A549 (cell line): ENCODE results near the gene LTBP3. TPM values are rescaled to one million over a fixed set of nuclear protein-coding genes. Genes with fewer than 3 reads are reported as not detected.

Experiments used
- ATAC-seq, 2 experiments: fragments of 200-7000 bp in 1 of 2; fragments of >200 bp in 1 of 2; cut with Nextera tagmentation in 1 of 2; cut with Tn5 transposase in 1 of 2; 3 replicates each; pipeline versions ENCODE4 v1.8.0 to v1.9.1; 2018 to 2020; ENCODE audit warnings: mild to moderate bottlenecking in 1 of 2, moderate library complexity in 1 of 2
- CTCF ChIA-PET: fragments of 300-600 bp; sonication (Branson Sonifier 250); formaldehyde crosslinking; extraction: SDS; loops from one replicate; lab custom pipeline; 2021; ENCODE audit warnings: antibody characterized with exemption, inconsistent platforms; lab: Yijun Ruan, JAX
- POLR2A ChIA-PET: fragments of 350-600 bp; formaldehyde crosslinking; extraction: SDS; loops from one replicate; lab custom pipeline; 2021; ENCODE audit warnings: antibody characterized with exemption, inconsistent platforms; lab: Yijun Ruan, JAX
- DNase-seq, 2 experiments: peaks; one replicate each; pipeline versions ENCODE4 v3.0.0 to v3.0.0-alpha.2; 2011 to 2016; ENCODE audit warnings: low read depth in 1 of 2, low spot score in 1 of 2
- FAIRE-seq: peaks from 2 replicates; lab custom pipeline; 2011; peaks lifted over from hg19 to GRCh38; lab: Jason Lieb, UNC
- H3K27ac ChIP-seq, 2 experiments: fragments of >200 bp; sonication (Bioruptor Twin); formaldehyde crosslinking; 3 replicates each; pipeline ENCODE4 v1.5.1; 2016 to 2017
- H3K4me1 ChIP-seq: fragments of >200 bp; sonication (Bioruptor Twin); formaldehyde crosslinking; 3 replicates; pipeline ENCODE4 v1.6.1; 2016
- H3K4me2 ChIP-seq: fragments of >200 bp; sonication (Bioruptor Twin); formaldehyde crosslinking; 3 replicates; pipeline ENCODE4 v1.6.1; 2016
- H3K4me3 ChIP-seq: fragments of >200 bp; sonication (Bioruptor Twin); formaldehyde crosslinking; 3 replicates; pipeline ENCODE4 v1.5.1; 2016
- H3K9me3 ChIP-seq: fragments of >200 bp; sonication (Bioruptor Twin); formaldehyde crosslinking; 3 replicates; pipeline ENCODE4 v1.6.1; 2016
- ATOH8 ChIP-seq: fragments of 250-450 bp; sonication (Bioruptor Pico); IDR thresholded peaks from 2 replicates; pipeline ENCODE4 v1.5.0; 2020; ENCODE audit warnings: low read depth, mild to moderate bottlenecking, moderate library complexity
- BHLHE40 ChIP-seq: IDR thresholded peaks from 2 replicates; pipeline ENCODE4 v1.6.1; 2012; ENCODE audit warnings: low read depth, low read length, inconsistent platforms
- CBX8 ChIP-seq: fragments of 200-600 bp; sonication (generic); IDR thresholded peaks from 2 replicates; pipeline ENCODE4 v1.6.1; 2016
- CHD2 ChIP-seq: fragments of 150-350 bp; IDR thresholded peaks from 2 replicates; pipeline ENCODE4 v1.6.1; 2014; ENCODE audit warnings: low read length; ENCODE audit not compliant: partially characterized antibody
- EHMT2 ChIP-seq: fragments of 200-600 bp; sonication (generic); IDR thresholded peaks from 2 replicates; pipeline ENCODE4 v1.6.1; 2016; ENCODE audit warnings: antibody characterized with exemption, low read depth, mild to moderate bottlenecking, moderate library complexity
- FOSL2 ChIP-seq, 2 experiments: fragments of 450-650 bp in 1 of 2; fragments of >200 bp in 1 of 2; sonication (Bioruptor Twin) in 1 of 2; formaldehyde crosslinking; IDR thresholded peaks; 2 replicates each; pipeline versions ENCODE4 v1.5.0 to v1.6.1; 2016 to 2020; ENCODE audit warnings: mild to moderate bottlenecking in 1 of 2, moderate library complexity in 1 of 2
- FOXS1 ChIP-seq: fragments of 250-450 bp; sonication (Bioruptor Pico); IDR thresholded peaks from 2 replicates; pipeline ENCODE4 v1.5.0; 2020; ENCODE audit warnings: mild to moderate bottlenecking, moderate library complexity
- HDAC2 ChIP-seq: fragments of 200-600 bp; sonication (generic); IDR thresholded peaks from 2 replicates; pipeline ENCODE4 v1.6.1; 2016
- HOXA7 ChIP-seq: fragments of 250-450 bp; sonication (Bioruptor Pico); IDR thresholded peaks from 2 replicates; pipeline ENCODE4 v1.5.0; 2020; ENCODE audit warnings: mild to moderate bottlenecking, moderate library complexity
- JUN ChIP-seq, 2 experiments: fragments of >200 bp; sonication (Bioruptor Twin); formaldehyde crosslinking; IDR thresholded peaks; 2 replicates in 1 of 2; 3 replicates in 1 of 2; pipeline ENCODE4 v1.6.1; 2016 to 2017
- JUNB ChIP-seq: fragments of >200 bp; sonication (Bioruptor Twin); formaldehyde crosslinking; IDR thresholded peaks from 2 replicates; pipeline ENCODE4 v1.6.1; 2016
- KDM1A ChIP-seq: fragments of 200-600 bp; sonication (generic); IDR thresholded peaks from 2 replicates; pipeline ENCODE4 v1.6.1; 2016; ENCODE audit warnings: low read depth, mild to moderate bottlenecking
- KDM5A ChIP-seq: fragments of 200-600 bp; sonication (generic); IDR thresholded peaks from 2 replicates; pipeline ENCODE4 v1.6.1; 2016; ENCODE audit warnings: antibody characterized with exemption, mild to moderate bottlenecking
- MAX ChIP-seq: IDR thresholded peaks from 2 replicates; pipeline ENCODE4 v1.6.1; 2012
- PHF8 ChIP-seq: fragments of 200-600 bp; sonication (generic); IDR thresholded peaks from 2 replicates; pipeline ENCODE4 v1.6.1; 2016; ENCODE audit warnings: low read depth, mild to moderate bottlenecking, antibody characterized with exemption, moderate library complexity, borderline replicate concordance
- POLR2AphosphoS2 ChIP-seq: conservative IDR thresholded peaks from 2 replicates; pipeline ENCODE4 v1.6.1; 2012; ENCODE audit warnings: low read length, improper control_type of control experiment, inconsistent platforms
- RAD21 ChIP-seq, 2 experiments: fragments of >200 bp in 1 of 2; sonication (Bioruptor Twin) in 1 of 2; formaldehyde crosslinking in 1 of 2; IDR thresholded peaks in 1 of 2; conservative IDR thresholded peaks in 1 of 2; 2 replicates in 1 of 2; 3 replicates in 1 of 2; pipeline ENCODE4 v1.6.1; 2012 to 2018; ENCODE audit warnings: inconsistent platforms in 1 of 2
- RARB ChIP-seq: fragments of 250-450 bp; sonication (Bioruptor Pico); IDR thresholded peaks from 2 replicates; pipeline ENCODE4 v1.8.0; 2021; ENCODE audit warnings: mild to moderate bottlenecking, moderate library complexity
- REST ChIP-seq: fragments of 200-600 bp; sonication (generic); IDR thresholded peaks from 2 replicates; pipeline ENCODE4 v1.6.1; 2016; ENCODE audit warnings: antibody characterized with exemption, mild to moderate bottlenecking, moderate library complexity
- RFX5 ChIP-seq: fragments of 450-650 bp; IDR thresholded peaks from 2 replicates; pipeline ENCODE4 v1.7.1; 2014; ENCODE audit warnings: antibody characterized with exemption, mild to moderate bottlenecking, moderate library complexity
- SMC3 ChIP-seq: fragments of >200 bp; sonication (Bioruptor Twin); formaldehyde crosslinking; IDR thresholded peaks from 3 replicates; pipeline ENCODE4 v1.6.1; 2018; ENCODE audit warnings: inconsistent platforms
- ZFP36 ChIP-seq: fragments of 450-650 bp; IDR thresholded peaks from 2 replicates; pipeline ENCODE4 v1.6.1; 2014; ENCODE audit warnings: borderline replicate concordance; ENCODE audit not compliant: partially characterized antibody
- WGBS: methylation state at CpG from one replicate; pipeline ENCODE4 v1.1.6; 2017; ENCODE audit errors: missing lambda C conversion rate; 5-methylcytosine and 5-hydroxymethylcytosine counted together
- polyA plus RNA-seq, 4 experiments: library from polyadenylated mRNA; depleted of rRNA in 3 of 4; stranded (reverse); fragments of >200 nt; fragmentation: RNase III in 1 of 4; extraction: RNeasy Plus Mini Kit Qiagen cat#74134 plus additional on column Dnase treatment in 1 of 4; gene quantifications; 2 replicates in 3 of 4; 3 replicates in 1 of 4; pipeline ENCODE4 v1.2.3, GENCODE V29; 2011 to 2017
- TF ChIP-seq, protein P1 (sequence below): fragments of >200 bp; sonication (Bioruptor Twin); formaldehyde crosslinking; IDR thresholded peaks from 2 replicates; pipeline ENCODE4 v1.6.1; 2016
- TF ChIP-seq, protein P2 (sequence below): fragments of 250-450 bp; sonication (Bioruptor Pico); IDR thresholded peaks from 2 replicates; pipeline ENCODE4 v1.5.0; 2021; ENCODE audit warnings: mild to moderate bottlenecking, moderate library complexity, borderline replicate concordance
- TF ChIP-seq, protein P3 (sequence below): fragments of >200 bp; sonication (Bioruptor Twin); formaldehyde crosslinking; IDR thresholded peaks from 3 replicates; pipeline ENCODE4 v1.5.1; 2016

Gene LTBP3
- polyA plus RNA-seq, 2 of the 4 experiments (the other 2 are of a cell fraction), result 28.6 to 123 TPM

GRCh38 chr11:65589444-65590239 lies 31.5 kb upstream of the LTBP3 start:
- CTCF ChIA-PET, result interaction anchor here (1.2 to 14.6 kb wide), 7 partner anchors 9 to 59 kb away, joined by 3 to 249 read pairs (median 41); partner anchors contain the start of genes EHBP1L1, FAM89B, MAP3K11 and PCNX3
- ATAC-seq, result no peak
- FAIRE-seq, result no peak
- no peak for DNase-seq
- H3K4me1 ChIP-seq, result peaks cover 15% of the 10 kb centered on the region
- no peak overlapping the region for H3K27ac ChIP-seq
- H3K4me3 ChIP-seq, result no peak overlapping the region
- no peak overlapping the region for H3K4me2 ChIP-seq
- TF ChIP-seq BHLHE40, result no peak
- TF ChIP-seq KDM5A, result no peak
- TF ChIP-seq PHF8, result no peak
- no peak for TF ChIP-seq POLR2AphosphoS2
- TF ChIP-seq HDAC2, result no peak
- TF ChIP-seq JUN (IDR thresholded peaks at IDR 0.05), result no peak
- TF ChIP-seq HOXA7, result no peak
- TF ChIP-seq EHMT2, result no peak
- TF ChIP-seq RAD21 (conservative IDR thresholded peaks at IDR 0.05 in 1 of 2, IDR thresholded peaks at IDR 0.05 in 1 of 2), result no peak
- TF ChIP-seq CBX8, result no peak
- TF ChIP-seq FOSL2 (IDR thresholded peaks at IDR 0.05), result no peak
- TF ChIP-seq FOSL2 (CRISPR knock-in tag; IDR thresholded peaks at IDR 0.05), result no peak
- TF ChIP-seq KDM1A, result no peak
- no peak for TF ChIP-seq FOXS1 (CRISPR knock-in tag)
- TF ChIP-seq RARB (CRISPR knock-in tag), result no peak
- TF ChIP-seq, protein P1, sequence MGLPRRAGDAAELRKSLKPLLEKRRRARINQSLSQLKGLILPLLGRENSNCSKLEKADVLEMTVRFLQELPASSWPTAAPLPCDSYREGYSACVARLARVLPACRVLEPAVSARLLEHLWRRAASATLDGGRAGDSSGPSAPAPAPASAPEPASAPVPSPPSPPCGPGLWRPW, result no peak
- no peak for TF ChIP-seq RFX5
- no peak for TF ChIP-seq SMC3
- TF ChIP-seq ZFP36, result no peak
- no peak for TF ChIP-seq JUNB
- no peak for TF ChIP-seq CHD2
- POLR2A ChIA-PET, result no interaction called here
- no peaks in the 10 kb centered on the region for H3K9me3 ChIP-seq
- WGBS, result 97% methylated on average over 9 of the region's 9 CpGs

DNA sequence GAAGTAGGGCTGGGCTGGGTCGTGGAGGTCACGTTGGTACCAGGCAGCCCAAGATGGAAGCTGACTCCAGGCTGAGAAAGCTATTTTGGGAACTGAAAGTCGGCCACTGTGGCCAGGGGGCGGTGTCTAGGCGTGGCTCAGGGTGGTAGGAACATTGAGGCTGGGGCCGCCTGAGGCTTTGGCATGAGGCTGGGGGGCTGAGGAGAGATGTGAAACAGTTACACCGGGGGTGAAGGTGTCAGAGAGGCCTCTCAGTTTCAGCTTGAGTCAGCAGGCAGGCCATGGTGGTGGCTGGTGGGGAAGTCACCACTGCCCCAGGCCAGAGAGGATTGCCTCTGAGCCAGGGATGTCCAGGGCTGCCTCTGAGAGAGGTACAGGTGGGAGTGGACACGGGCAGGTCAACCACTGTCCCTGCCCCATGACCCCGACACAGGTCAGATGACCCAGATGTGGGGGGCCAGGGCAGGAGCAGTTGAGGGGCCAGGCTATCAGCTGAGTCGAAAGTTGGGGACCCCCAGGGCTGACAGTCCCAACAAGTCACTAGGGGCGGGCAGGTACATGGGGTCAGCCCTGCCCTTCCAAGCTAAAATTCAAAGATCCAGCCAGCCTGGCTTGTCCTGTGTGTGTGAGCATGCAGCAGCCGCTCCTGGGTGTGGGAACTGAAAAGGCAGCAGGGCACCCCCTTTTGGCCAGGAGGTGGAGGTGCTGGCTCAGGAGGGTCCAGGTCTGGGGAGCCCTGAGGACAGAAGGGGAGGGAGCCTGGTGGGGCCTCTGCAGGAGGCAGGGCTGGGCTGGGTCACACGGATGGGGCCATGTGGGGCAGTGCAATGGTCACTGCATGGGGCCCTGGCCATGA lies 30.3 kb upstream of the LTBP3 start:
- CTCF ChIA-PET, result interaction anchor here (0.6 to 14.6 kb wide), 16 partner anchors 8 to 221 kb away, joined by 3 to 249 read pairs (median 4); partner anchors contain the start of genes EHBP1L1, FAM89B, MAP3K11 and PCNX3
- Histone ChIP-seq H3K27ac (peak overlapping the region in 1 of 2 experiments; percentile 69; a peak in 3 of 6 replicates), H3K4me3 (no peak overlapping the region), H3K9me3 (no peaks in the 10 kb centered on the region), H3K4me1 (peaks cover 15% of the 10 kb centered on the region), H3K4me2 (no peak overlapping the region)
- ATAC-seq (peak; percentile 76 to 90), FAIRE-seq (no peak), DNase-seq (peak; percentile 77 to 86)
- WGBS, result 49% methylated on average over 8 of the region's 13 CpGs
- POLR2A ChIA-PET, result interaction anchor here (1.2 kb wide), 1 partner anchor 11 kb away, joined by 4 read pairs; no protein-coding TSS in a partner anchor
- TF ChIP-seq, protein P2, sequence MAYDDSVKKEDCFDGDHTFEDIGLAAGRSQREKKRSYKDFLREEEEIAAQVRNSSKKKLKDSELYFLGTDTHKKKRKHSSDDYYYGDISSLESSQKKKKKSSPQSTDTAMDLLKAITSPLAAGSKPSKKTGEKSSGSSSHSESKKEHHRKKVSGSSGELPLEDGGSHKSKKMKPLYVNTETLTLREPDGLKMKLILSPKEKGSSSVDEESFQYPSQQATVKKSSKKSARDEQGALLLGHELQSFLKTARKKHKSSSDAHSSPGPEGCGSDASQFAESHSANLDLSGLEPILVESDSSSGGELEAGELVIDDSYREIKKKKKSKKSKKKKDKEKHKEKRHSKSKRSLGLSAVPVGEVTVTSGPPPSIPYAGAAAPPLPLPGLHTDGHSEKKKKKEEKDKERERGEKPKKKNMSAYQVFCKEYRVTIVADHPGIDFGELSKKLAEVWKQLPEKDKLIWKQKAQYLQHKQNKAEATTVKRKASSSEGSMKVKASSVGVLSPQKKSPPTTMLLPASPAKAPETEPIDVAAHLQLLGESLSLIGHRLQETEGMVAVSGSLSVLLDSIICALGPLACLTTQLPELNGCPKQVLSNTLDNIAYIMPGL (CRISPR knock-in tag), result no peak
- TF ChIP-seq, protein P3, sequence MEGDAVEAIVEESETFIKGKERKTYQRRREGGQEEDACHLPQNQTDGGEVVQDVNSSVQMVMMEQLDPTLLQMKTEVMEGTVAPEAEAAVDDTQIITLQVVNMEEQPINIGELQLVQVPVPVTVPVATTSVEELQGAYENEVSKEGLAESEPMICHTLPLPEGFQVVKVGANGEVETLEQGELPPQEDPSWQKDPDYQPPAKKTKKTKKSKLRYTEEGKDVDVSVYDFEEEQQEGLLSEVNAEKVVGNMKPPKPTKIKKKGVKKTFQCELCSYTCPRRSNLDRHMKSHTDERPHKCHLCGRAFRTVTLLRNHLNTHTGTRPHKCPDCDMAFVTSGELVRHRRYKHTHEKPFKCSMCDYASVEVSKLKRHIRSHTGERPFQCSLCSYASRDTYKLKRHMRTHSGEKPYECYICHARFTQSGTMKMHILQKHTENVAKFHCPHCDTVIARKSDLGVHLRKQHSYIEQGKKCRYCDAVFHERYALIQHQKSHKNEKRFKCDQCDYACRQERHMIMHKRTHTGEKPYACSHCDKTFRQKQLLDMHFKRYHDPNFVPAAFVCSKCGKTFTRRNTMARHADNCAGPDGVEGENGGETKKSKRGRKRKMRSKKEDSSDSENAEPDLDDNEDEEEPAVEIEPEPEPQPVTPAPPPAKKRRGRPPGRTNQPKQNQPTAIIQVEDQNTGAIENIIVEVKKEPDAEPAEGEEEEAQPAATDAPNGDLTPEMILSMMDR, result peak; percentile 50
- no peak for TF ChIP-seq ATOH8
- TF ChIP-seq HOXA7, result no peak
- 0 out of 2 replicates have a peak, but pooled peaks have one; percentile 18 for TF ChIP-seq MAX
- TF ChIP-seq REST, result no peak
- TF ChIP-seq, protein P1, result no peak
- peak; percentile 40; the same call in 2 of the 3 replicates for TF ChIP-seq SMC3
